ENCODE data around the gene TSPAN18.

The TSPAN18 gene

DNA sequence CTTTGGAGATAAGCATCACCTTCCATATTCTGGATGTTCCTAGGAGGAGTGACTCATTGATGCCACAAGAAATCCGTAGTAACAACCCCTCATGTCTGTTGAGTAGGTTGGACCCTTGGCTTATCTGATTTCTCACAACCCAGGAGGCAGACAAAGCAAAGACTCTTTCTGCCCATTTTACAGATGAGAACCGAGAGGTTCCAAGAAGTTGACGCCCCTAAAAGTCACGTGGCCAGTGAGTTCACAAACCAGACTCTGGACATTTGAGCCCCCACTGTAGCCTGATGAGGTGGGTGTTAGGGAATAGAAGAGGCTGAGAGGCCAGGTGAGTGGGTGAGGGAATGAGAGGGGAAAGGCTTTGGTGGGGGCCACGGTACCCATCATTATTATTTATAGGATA lies 70.3 kb downstream of the TSPAN18 start:
- H3K9me2 ChIP-seq (ENCODE audit: low read depth, low read length) = no peaks in the 10 kb centered on the region
- no peak overlapping the region for H2AFZ ChIP-seq (ENCODE audit: low read length)
- H3K4me1 ChIP-seq (ENCODE audit: insufficient read depth, low read length, severe bottlenecking) = no peaks in the 10 kb centered on the region
- H3K4me3 ChIP-seq (ENCODE audit: low read depth, low read length, poor library complexity, severe bottlenecking) = no peak overlapping the region
- H3K27ac ChIP-seq (ENCODE audit: low read depth, low read length, poor library complexity, severe bottlenecking) = no peak overlapping the region
- H3K4me2 ChIP-seq (ENCODE audit: low read length) = no peak overlapping the region
- H3K9ac ChIP-seq (ENCODE audit: low read length) = no peak overlapping the region
- no peaks in the 10 kb centered on the region for H3K36me3 ChIP-seq (ENCODE audit: insufficient read depth, low read length)
- TF ChIP-seq, protein P1, sequence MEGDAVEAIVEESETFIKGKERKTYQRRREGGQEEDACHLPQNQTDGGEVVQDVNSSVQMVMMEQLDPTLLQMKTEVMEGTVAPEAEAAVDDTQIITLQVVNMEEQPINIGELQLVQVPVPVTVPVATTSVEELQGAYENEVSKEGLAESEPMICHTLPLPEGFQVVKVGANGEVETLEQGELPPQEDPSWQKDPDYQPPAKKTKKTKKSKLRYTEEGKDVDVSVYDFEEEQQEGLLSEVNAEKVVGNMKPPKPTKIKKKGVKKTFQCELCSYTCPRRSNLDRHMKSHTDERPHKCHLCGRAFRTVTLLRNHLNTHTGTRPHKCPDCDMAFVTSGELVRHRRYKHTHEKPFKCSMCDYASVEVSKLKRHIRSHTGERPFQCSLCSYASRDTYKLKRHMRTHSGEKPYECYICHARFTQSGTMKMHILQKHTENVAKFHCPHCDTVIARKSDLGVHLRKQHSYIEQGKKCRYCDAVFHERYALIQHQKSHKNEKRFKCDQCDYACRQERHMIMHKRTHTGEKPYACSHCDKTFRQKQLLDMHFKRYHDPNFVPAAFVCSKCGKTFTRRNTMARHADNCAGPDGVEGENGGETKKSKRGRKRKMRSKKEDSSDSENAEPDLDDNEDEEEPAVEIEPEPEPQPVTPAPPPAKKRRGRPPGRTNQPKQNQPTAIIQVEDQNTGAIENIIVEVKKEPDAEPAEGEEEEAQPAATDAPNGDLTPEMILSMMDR (IDR thresholded peaks at IDR 0.05; ENCODE audit: low read length) = no peak
- TF ChIP-seq EZH2 (IDR thresholded peaks at IDR 0.05; ENCODE audit: borderline replicate concordance, low read length) = no peak
- H3K79me2 ChIP-seq (ENCODE audit: insufficient read depth, low read length) = no peaks in the 10 kb centered on the region
- no peaks in the 10 kb centered on the region for H3F3A ChIP-seq (ENCODE audit: insufficient read depth, low read length)
- no peaks in the 10 kb centered on the region for H3K9me3 ChIP-seq (ENCODE audit: low read length)
- H4K20me1 ChIP-seq (ENCODE audit: insufficient read depth, low read length) = no peaks in the 10 kb centered on the region
- H3K27me3 ChIP-seq (ENCODE audit: insufficient read depth, low read length) = 0 out of 2 replicates have a peak, but pooled peaks cover 5% of the 10 kb centered on the region

DNA sequence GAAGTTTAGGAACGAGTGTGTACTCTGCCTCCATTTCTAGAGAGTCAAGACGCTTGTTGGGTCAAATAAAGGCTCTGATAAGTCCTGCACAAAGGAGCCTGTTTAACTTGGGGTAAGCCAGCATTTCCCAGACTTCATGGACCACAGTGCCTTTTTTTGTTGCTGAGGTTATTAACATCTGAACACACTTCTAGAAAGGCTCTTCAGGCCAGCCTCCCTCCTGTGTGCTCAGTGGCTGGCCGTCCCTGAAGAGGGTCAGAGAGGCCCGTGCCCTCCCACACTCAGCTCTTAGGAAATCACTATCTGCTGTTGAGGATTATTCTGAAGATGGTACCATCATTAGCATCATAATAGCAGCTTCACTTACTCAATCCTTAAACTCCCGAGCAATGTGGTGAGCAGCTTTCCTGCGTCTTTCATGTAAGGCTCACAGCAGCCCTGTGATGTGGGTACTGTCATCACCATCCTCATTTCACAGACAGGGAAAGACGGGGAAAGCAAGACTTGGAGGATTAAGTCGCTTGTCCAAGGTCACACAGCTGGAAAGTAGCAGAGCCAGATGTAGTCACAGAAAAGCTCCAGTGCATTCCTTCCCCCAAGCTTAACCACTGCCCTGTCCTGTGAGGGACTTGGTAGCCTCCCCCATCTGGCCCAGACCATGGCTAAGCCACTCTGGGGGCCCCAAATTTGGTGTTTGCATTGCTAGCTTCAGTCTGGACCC lies 71.3 kb downstream of the TSPAN18 start:
- H3K4me2 ChIP-seq (ENCODE audit: low read length) = no peak overlapping the region
- no peaks in the 10 kb centered on the region for H3F3A ChIP-seq (ENCODE audit: insufficient read depth, low read length)
- no peaks in the 10 kb centered on the region for H3K9me3 ChIP-seq (ENCODE audit: low read length)
- no peak overlapping the region for H3K9ac ChIP-seq (ENCODE audit: low read length)
- no peak for TF ChIP-seq EZH2 (IDR thresholded peaks at IDR 0.05; ENCODE audit: borderline replicate concordance, low read length)
- TF ChIP-seq, protein P1 (IDR thresholded peaks at IDR 0.05; ENCODE audit: low read length) = no peak
- H3K27me3 ChIP-seq (ENCODE audit: insufficient read depth, low read length) = 0 out of 2 replicates have a peak, but pooled peaks cover 5% of the 10 kb centered on the region
- no peaks in the 10 kb centered on the region for H3K36me3 ChIP-seq (ENCODE audit: insufficient read depth, low read length)
- no peaks in the 10 kb centered on the region for H3K4me1 ChIP-seq (ENCODE audit: insufficient read depth, low read length, severe bottlenecking)
- H2AFZ ChIP-seq (ENCODE audit: low read length) = no peak overlapping the region
- H3K9me2 ChIP-seq (ENCODE audit: low read depth, low read length) = no peaks in the 10 kb centered on the region
- H3K79me2 ChIP-seq (ENCODE audit: insufficient read depth, low read length) = no peaks in the 10 kb centered on the region
- H4K20me1 ChIP-seq (ENCODE audit: insufficient read depth, low read length) = no peaks in the 10 kb centered on the region
- no peak overlapping the region for H3K4me3 ChIP-seq (ENCODE audit: low read depth, low read length, poor library complexity, severe bottlenecking)
- H3K27ac ChIP-seq (ENCODE audit: low read depth, low read length, poor library complexity, severe bottlenecking) = no peak overlapping the region

DNA sequence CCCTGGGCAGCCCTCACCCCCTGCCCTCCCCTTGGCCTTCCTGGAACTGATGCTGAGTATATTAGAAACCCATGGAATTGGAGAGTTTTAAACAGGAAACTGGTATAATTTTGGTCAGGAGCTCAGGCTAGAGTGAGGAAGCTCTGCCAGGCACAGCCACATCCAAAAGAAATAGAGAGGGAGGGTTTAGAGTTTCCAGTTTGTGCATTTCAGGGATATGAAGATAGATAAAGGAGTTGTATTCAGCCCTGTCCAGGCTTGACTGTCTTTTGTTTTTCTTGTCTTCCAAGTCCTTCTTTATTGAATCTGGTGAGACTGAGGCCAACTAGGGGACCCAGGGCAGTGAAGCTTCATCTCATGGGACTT lies 71.8 kb downstream of the TSPAN18 start:
- Histone ChIP-seq H3K9me2 (ENCODE audit: low read depth, low read length) (no peaks in the 10 kb centered on the region), H2AFZ (ENCODE audit: low read length) (no peak overlapping the region), H3K27me3 (ENCODE audit: insufficient read depth, low read length) (0 out of 2 replicates have a peak, but pooled peaks cover 5% of the 10 kb centered on the region), H4K20me1 (ENCODE audit: insufficient read depth, low read length) (no peaks in the 10 kb centered on the region), H3K9me3 (ENCODE audit: low read length) (no peaks in the 10 kb centered on the region), H3F3A (ENCODE audit: insufficient read depth, low read length) (no peaks in the 10 kb centered on the region), H3K4me2 (ENCODE audit: low read length) (no peak overlapping the region), H3K4me3 (ENCODE audit: low read depth, low read length, poor library complexity, severe bottlenecking) (no peak overlapping the region), H3K36me3 (ENCODE audit: insufficient read depth, low read length) (no peaks in the 10 kb centered on the region), H3K79me2 (ENCODE audit: insufficient read depth, low read length) (no peaks in the 10 kb centered on the region), H3K4me1 (ENCODE audit: insufficient read depth, low read length, severe bottlenecking) (no peaks in the 10 kb centered on the region), H3K9ac (ENCODE audit: low read length) (no peak overlapping the region), H3K27ac (ENCODE audit: low read depth, low read length, poor library complexity, severe bottlenecking) (no peak overlapping the region)
- no peak for TF ChIP-seq EZH2 (IDR thresholded peaks at IDR 0.05; ENCODE audit: borderline replicate concordance, low read length)
- TF ChIP-seq, protein P1 (IDR thresholded peaks at IDR 0.05; ENCODE audit: low read length) = no peak

Data from OCI-LY1 (cell line).